Cardiac fibroblast (primary cell): ENCODE measurements around the gene TMEM187.

ENCODE experiments used
- DNase-seq, 2 donors: peaks; one replicate each; pipeline versions ENCODE4 v3.0.0 to v3.0.0-alpha.2; 2010; ENCODE audit warnings: low read depth in 2 of 2
- H3K4me3 ChIP-seq, 2 donors: replicated peaks in 1 of 2; 1 replicate in 1 of 2; 2 replicates in 1 of 2; pipeline ENCODE4 v1.5.1; 2011; ENCODE audit warnings: low read depth in 2 of 2, low read length in 2 of 2, mild to moderate bottlenecking in 2 of 2, moderate library complexity in 1 of 2
- TF ChIP-seq, protein P1 (sequence below): IDR thresholded peaks from one replicate; pipeline ENCODE4 v1.5.1; 2011; ENCODE audit warnings: low read depth, mild to moderate bottlenecking, low read length, inconsistent platforms

TMEM187 gene

GRCh38 chrX:154032160-154032559, 59.6 kb downstream of the TMEM187 start:
- TF ChIP-seq, protein P1, sequence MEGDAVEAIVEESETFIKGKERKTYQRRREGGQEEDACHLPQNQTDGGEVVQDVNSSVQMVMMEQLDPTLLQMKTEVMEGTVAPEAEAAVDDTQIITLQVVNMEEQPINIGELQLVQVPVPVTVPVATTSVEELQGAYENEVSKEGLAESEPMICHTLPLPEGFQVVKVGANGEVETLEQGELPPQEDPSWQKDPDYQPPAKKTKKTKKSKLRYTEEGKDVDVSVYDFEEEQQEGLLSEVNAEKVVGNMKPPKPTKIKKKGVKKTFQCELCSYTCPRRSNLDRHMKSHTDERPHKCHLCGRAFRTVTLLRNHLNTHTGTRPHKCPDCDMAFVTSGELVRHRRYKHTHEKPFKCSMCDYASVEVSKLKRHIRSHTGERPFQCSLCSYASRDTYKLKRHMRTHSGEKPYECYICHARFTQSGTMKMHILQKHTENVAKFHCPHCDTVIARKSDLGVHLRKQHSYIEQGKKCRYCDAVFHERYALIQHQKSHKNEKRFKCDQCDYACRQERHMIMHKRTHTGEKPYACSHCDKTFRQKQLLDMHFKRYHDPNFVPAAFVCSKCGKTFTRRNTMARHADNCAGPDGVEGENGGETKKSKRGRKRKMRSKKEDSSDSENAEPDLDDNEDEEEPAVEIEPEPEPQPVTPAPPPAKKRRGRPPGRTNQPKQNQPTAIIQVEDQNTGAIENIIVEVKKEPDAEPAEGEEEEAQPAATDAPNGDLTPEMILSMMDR: no peak
- H3K4me3 ChIP-seq: no peak overlapping the region
- no peak for DNase-seq

DNA sequence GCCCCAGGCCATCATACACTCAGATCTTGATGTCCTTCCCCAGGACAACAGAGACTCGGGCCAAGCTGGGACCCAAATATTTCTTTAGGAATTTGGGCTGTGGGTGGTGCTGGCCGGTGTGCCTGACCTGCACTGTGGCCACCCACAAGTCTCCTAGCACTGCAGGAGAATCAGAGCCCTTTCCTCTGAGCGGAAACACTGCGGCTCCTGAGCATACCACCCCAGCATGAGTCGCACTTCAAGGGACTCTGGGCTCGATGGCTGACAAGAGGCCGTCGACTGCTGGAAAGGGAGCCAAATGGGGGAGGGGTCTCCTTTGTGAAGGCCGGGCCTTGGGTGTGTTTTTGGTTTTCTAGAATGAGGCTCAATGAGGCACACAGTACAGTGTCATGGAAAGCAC, 60.1 kb downstream of the TMEM187 start:
- TF ChIP-seq, protein P1: no peak
- DNase-seq: no peak
- no peak overlapping the region for H3K4me3 ChIP-seq
